Left ventricle myocardium inferior (tissue), 1 donor: ENCODE results near the gene CAND1. TPM values are rescaled to one million over a fixed set of nuclear protein-coding genes. Genes with fewer than 3 reads are reported as not detected.

ENCODE experiments used
- DNase-seq: peaks from one replicate; pipeline ENCODE4 v3.0.0-alpha.2; 2020
- H3K27ac ChIP-seq: fragments of 200-600 bp; replicated peaks from 2 replicates; pipeline ENCODE4 v1.8.0; 2021
- H3K27me3 ChIP-seq: fragments of 200-600 bp; 2 replicates; pipeline ENCODE4 v1.8.0; 2021; ENCODE audit warnings: low read depth
- H3K36me3 ChIP-seq: fragments of 200-600 bp; 2 replicates; pipeline ENCODE4 v1.8.0; 2021
- H3K4me1 ChIP-seq: fragments of 200-600 bp; 2 replicates; pipeline ENCODE4 v1.8.0; 2021
- H3K4me3 ChIP-seq: fragments of 200-600 bp; 2 replicates; pipeline ENCODE4 v1.8.0; 2021; ENCODE audit warnings: mild to moderate bottlenecking, moderate library complexity
- H3K9me3 ChIP-seq: fragments of 200-600 bp; replicated peaks from 2 replicates; pipeline ENCODE4 v1.8.0; 2021
- CTCF ChIP-seq: fragments of 200-600 bp; IDR thresholded peaks from 2 replicates; pipeline ENCODE4 v1.8.0; 2021; ENCODE audit warnings: antibody characterized with exemption, mild to moderate bottlenecking, borderline replicate concordance
- intact Hi-C: fragments of 100-400 bp; cut with micrococcal nuclease; formaldehyde crosslinking; loops from one replicate; pipeline ENCODE4 v1.11.0; 2022
- total RNA-seq: library from RNA; stranded (reverse); fragmentation: NEBNext Ultra II Directional; extraction: Animal tissue kit (Norgen Biotek cat#: 25700); gene quantifications from one replicate; pipeline ENCODE4 v1.2.1, GENCODE V29; 2021
- donor health status: DM: no; HTN: yes; CAD: no; lungs with severe emphysema.

CAND1 gene
- total RNA-seq, 1 donor from 2014 or later = 32.9 TPM

- H3K27ac ChIP-seq = no peak overlapping the region
- H3K9me3 ChIP-seq = no peaks in the 10 kb centered on the region
- H3K27me3 ChIP-seq = no peaks in the 10 kb centered on the region
- TF ChIP-seq CTCF = no peak
- no peaks in the 10 kb centered on the region for H3K4me1 ChIP-seq
- intact Hi-C loops = no loop called here
- H3K36me3 ChIP-seq = no peaks in the 10 kb centered on the region
- no peak overlapping the region for H3K4me3 ChIP-seq
- DNase-seq = no peak
Observed at GRCh38 chr12:67322580-67322979, 53.4 kb downstream of the CAND1 start.

GRCh38 chr12:67323007-67323406 is 53.8 kb downstream of the CAND1 start:
- Histone ChIP-seq H3K27ac (no peak overlapping the region), H3K36me3 (no peaks in the 10 kb centered on the region), H3K4me3 (no peak overlapping the region), H3K27me3 (no peaks in the 10 kb centered on the region), H3K4me1 (no peaks in the 10 kb centered on the region), H3K9me3 (no peaks in the 10 kb centered on the region)
- intact Hi-C loops = no loop called here
- no peak for TF ChIP-seq CTCF
- no peak for DNase-seq

GRCh38 chr12:67326637-67327036 is 57.5 kb downstream of the CAND1 start:
- Histone ChIP-seq H3K9me3 (no peaks in the 10 kb centered on the region), H3K27me3 (no peaks in the 10 kb centered on the region), H3K4me1 (no peaks in the 10 kb centered on the region), H3K4me3 (no peak overlapping the region), H3K27ac (no peak overlapping the region), H3K36me3 (no peaks in the 10 kb centered on the region)
- DNase-seq = no peak
- no peak for TF ChIP-seq CTCF
- intact Hi-C loops = no loop called here

GRCh38 chr12:67327466-67327865 is 58.3 kb downstream of the CAND1 start:
- no peaks in the 10 kb centered on the region for H3K27me3 ChIP-seq
- no peak overlapping the region for H3K27ac ChIP-seq
- DNase-seq = no peak
- intact Hi-C loops = no loop called here
- H3K36me3 ChIP-seq = no peaks in the 10 kb centered on the region
- no peak for TF ChIP-seq CTCF
- H3K4me1 ChIP-seq = no peaks in the 10 kb centered on the region
- H3K4me3 ChIP-seq = no peak overlapping the region
- no peaks in the 10 kb centered on the region for H3K9me3 ChIP-seq

- H3K36me3 ChIP-seq = no peaks in the 10 kb centered on the region
- H3K27ac ChIP-seq = no peak overlapping the region
- H3K4me1 ChIP-seq = no peaks in the 10 kb centered on the region
- intact Hi-C loops = no loop called here
- no peak overlapping the region for H3K4me3 ChIP-seq
- H3K9me3 ChIP-seq = peaks cover 7% of the 10 kb centered on the region
- no peak for TF ChIP-seq CTCF
- H3K27me3 ChIP-seq = no peaks in the 10 kb centered on the region
- DNase-seq = no peak
Observed at GRCh38 chr12:67331123-67331522, 62.0 kb downstream of the CAND1 start.

- no peaks in the 10 kb centered on the region for H3K36me3 ChIP-seq
- intact Hi-C loops = no loop called here
- no peak overlapping the region for H3K4me3 ChIP-seq
Observed at GRCh38 chr12:67331828-67332227, 62.7 kb downstream of the CAND1 start.

More at GRCh38 chr12:67331828-67332227, 62.7 kb downstream of the CAND1 start:
- no peak for DNase-seq
- TF ChIP-seq CTCF = no peak
- H3K27me3 ChIP-seq = no peaks in the 10 kb centered on the region
- peaks cover 7% of the 10 kb centered on the region for H3K9me3 ChIP-seq
- H3K27ac ChIP-seq = no peak overlapping the region
- H3K4me1 ChIP-seq = no peaks in the 10 kb centered on the region
